Measurements from ENCODE around the gene ZNF678. TPM values are rescaled to one million over a fixed set of nuclear protein-coding genes. Genes with fewer than 3 reads are reported as not detected.

ZNF678 gene
- total RNA-seq, 1 experiment from 2014 or later, result 13.0 TPM

DNA sequence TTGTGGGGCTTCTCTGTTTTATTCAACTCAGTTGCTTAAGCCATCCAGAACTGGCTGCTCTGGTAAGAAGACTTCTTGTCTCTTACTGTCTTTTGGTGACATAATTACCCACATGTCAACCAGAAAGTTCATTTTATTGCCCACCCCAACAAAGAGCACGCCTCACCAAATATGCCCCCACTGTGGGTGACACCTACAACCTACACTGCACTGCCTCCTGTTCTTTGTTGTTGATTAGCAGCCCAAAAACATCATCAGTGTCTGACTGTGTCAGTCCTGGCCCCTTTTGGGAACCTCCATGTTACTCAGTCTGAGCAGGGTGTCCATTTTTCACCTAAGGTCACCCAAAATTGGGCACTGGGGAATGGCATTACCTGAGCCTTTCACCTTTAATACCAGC, 49.3 kb downstream of the ZNF678 start:
- H3K9me3 Mint-ChIP-seq (ENCODE audit: unreplicated experiment), result peaks cover 58% of the 10 kb centered on the region
- no peak overlapping the region for H3K4me3 Mint-ChIP-seq (ENCODE audit: unreplicated experiment)
- ChIA-PET CTCF (interaction anchor here (1.2 kb wide), 1 partner anchor 19 kb away, joined by 3 read pairs; no protein-coding TSS in a partner anchor), POLR2A (no interaction called here)
- intact Hi-C loops (cut with micrococcal nuclease), result no loop called here
- no peaks in the 10 kb centered on the region for H3K27me3 Mint-ChIP-seq (ENCODE audit: insufficient read depth, unreplicated experiment)
- no peak overlapping the region for H3K27ac Mint-ChIP-seq (ENCODE audit: low read depth, unreplicated experiment)
- DNase-seq (ENCODE audit: unreplicated experiment), result no peak
- TF ChIP-seq, protein P1, sequence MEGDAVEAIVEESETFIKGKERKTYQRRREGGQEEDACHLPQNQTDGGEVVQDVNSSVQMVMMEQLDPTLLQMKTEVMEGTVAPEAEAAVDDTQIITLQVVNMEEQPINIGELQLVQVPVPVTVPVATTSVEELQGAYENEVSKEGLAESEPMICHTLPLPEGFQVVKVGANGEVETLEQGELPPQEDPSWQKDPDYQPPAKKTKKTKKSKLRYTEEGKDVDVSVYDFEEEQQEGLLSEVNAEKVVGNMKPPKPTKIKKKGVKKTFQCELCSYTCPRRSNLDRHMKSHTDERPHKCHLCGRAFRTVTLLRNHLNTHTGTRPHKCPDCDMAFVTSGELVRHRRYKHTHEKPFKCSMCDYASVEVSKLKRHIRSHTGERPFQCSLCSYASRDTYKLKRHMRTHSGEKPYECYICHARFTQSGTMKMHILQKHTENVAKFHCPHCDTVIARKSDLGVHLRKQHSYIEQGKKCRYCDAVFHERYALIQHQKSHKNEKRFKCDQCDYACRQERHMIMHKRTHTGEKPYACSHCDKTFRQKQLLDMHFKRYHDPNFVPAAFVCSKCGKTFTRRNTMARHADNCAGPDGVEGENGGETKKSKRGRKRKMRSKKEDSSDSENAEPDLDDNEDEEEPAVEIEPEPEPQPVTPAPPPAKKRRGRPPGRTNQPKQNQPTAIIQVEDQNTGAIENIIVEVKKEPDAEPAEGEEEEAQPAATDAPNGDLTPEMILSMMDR (IDR thresholded peaks at IDR 0.05; ENCODE audit: unreplicated experiment), result no peak
- no peaks in the 10 kb centered on the region for H3K4me1 Mint-ChIP-seq (ENCODE audit: insufficient read depth, unreplicated experiment)
- H3K36me3 Mint-ChIP-seq (ENCODE audit: insufficient read depth, unreplicated experiment), result peaks cover 15% of the 10 kb centered on the region
- no TSS peak for BruUV-seq (replicated peaks)

DNA sequence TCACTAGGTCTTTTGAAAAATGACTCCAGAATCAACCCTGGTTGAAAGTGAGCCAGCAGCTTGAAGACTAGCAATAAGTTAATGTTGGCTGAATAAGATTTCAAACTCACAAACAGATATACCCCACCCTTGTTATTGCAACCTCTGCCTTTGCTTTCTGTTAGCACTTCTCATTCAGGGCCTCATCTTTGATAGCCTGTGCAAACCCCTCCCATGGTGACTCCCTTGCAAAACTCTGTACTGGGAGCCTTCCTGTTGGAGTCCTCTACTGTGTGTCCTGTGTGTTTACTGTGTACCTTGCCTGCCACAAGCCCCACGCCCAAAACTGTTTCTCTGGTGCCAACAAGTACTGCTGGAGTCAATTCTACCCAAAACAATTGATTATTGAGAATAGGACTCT, 50.2 kb downstream of the ZNF678 start:
- Mint-ChIP-seq H3K4me1 (ENCODE audit: insufficient read depth, unreplicated experiment) (no peaks in the 10 kb centered on the region), H3K27ac (ENCODE audit: low read depth, unreplicated experiment) (no peak overlapping the region), H3K4me3 (ENCODE audit: unreplicated experiment) (no peak overlapping the region), H3K9me3 (ENCODE audit: unreplicated experiment) (peaks cover 60% of the 10 kb centered on the region), H3K36me3 (ENCODE audit: insufficient read depth, unreplicated experiment) (peaks cover 15% of the 10 kb centered on the region), H3K27me3 (ENCODE audit: insufficient read depth, unreplicated experiment) (no peaks in the 10 kb centered on the region)
- ChIA-PET CTCF (interaction anchor here (1.2 kb wide), 1 partner anchor 20 kb away, joined by 3 read pairs; no protein-coding TSS in a partner anchor), POLR2A (no interaction called here)
- BruUV-seq (replicated peaks), result no TSS peak
- DNase-seq (ENCODE audit: unreplicated experiment), result no peak
- TF ChIP-seq, protein P1 (IDR thresholded peaks at IDR 0.05; ENCODE audit: unreplicated experiment), result no peak
- intact Hi-C loops (cut with micrococcal nuclease), result no loop called here

DNA sequence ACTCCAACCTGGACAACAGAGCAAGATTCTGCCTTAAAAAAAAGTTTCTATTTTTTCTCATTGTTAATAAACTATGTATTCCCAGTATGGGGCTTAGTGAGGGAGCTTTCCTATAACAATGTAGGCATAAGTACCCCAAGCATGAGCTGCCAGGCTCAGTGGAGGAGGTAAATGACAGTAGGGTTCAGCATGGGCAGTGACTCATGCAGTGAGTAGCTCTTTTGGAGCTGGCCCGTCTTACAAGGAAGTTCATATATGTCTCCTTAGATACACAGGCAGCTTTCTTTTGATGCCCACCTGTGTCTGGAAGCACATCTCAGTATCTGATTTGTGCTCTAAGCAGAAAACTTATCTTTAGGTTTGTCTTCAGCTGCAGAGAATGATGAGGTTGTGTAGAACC, 57.9 kb downstream of the ZNF678 start:
- H3K27me3 Mint-ChIP-seq (ENCODE audit: insufficient read depth, unreplicated experiment), result no peaks in the 10 kb centered on the region
- peaks cover 52% of the 10 kb centered on the region for H3K9me3 Mint-ChIP-seq (ENCODE audit: unreplicated experiment)
- no peak overlapping the region for H3K27ac Mint-ChIP-seq (ENCODE audit: low read depth, unreplicated experiment)
- POLR2A ChIA-PET, result interaction anchor here (0.7 to 1.6 kb wide), 4 partner anchors 11 to 49 kb away, joined by 3 to 4 read pairs (median 4); no protein-coding TSS in a partner anchor
- H3K4me3 Mint-ChIP-seq (ENCODE audit: unreplicated experiment), result no peak overlapping the region
- no TSS peak for BruUV-seq (replicated peaks)
- no peaks in the 10 kb centered on the region for H3K36me3 Mint-ChIP-seq (ENCODE audit: insufficient read depth, unreplicated experiment)
- DNase-seq (ENCODE audit: unreplicated experiment), result no peak
- CTCF ChIA-PET, result interaction anchor here (0.6 kb wide), 1 partner anchor 34 kb away, joined by 4 read pairs; no protein-coding TSS in a partner anchor
- intact Hi-C loops (cut with micrococcal nuclease), result no loop called here
- TF ChIP-seq, protein P1 (IDR thresholded peaks at IDR 0.05; ENCODE audit: unreplicated experiment), result no peak
- no peaks in the 10 kb centered on the region for H3K4me1 Mint-ChIP-seq (ENCODE audit: insufficient read depth, unreplicated experiment)

DNA sequence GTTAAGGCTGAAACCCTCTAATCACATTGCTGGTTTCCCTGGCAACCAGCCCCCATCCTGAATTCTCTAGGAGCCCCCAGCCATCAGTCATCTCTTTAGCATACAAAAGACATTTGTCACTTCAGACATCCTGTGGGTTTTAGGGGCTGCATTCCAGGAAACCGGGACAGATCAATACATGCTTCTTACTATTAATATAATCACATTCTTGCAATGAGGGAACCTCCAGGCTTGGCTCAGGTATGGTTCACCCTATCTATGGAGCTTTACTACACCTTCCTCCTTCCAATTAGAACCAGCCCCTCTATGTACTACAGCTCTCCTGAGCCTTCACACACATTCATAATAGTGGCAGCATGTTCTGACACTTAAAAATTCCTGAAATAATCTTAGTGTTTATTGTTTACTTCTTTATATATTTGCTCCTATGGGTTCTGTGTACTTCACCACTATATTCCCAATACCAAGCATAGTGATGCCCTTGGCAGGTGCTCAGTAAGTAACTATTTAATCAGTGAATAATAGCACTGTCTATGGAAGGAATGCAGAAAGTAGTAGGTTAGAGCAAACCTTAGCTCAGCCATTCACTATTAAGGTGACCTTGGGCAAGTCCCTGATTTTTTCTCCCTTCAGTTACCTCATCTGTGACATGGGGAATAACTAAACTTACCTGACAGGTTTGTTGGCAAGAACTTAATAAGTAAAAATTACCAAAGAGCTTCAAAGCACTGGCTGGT, 59.6 kb downstream of the ZNF678 start:
- BruUV-seq (replicated peaks), result no TSS peak
- H3K4me3 Mint-ChIP-seq (ENCODE audit: unreplicated experiment), result no peak overlapping the region
- intact Hi-C loops (cut with micrococcal nuclease), result no loop called here
- ChIA-PET CTCF (interaction anchor here (0.7 kb wide), 1 partner anchor 13 kb away, joined by 3 read pairs; no protein-coding TSS in a partner anchor), POLR2A (interaction anchor here (0.9 kb wide), 1 partner anchor 12 kb away, joined by 3 read pairs; no protein-coding TSS in a partner anchor)
- H3K4me1 Mint-ChIP-seq (ENCODE audit: insufficient read depth, unreplicated experiment), result no peaks in the 10 kb centered on the region
- H3K9me3 Mint-ChIP-seq (ENCODE audit: unreplicated experiment), result peaks cover 54% of the 10 kb centered on the region
- no peak for DNase-seq (ENCODE audit: unreplicated experiment)
- TF ChIP-seq, protein P1 (IDR thresholded peaks at IDR 0.05; ENCODE audit: unreplicated experiment), result no peak
- no peaks in the 10 kb centered on the region for H3K27me3 Mint-ChIP-seq (ENCODE audit: insufficient read depth, unreplicated experiment)
- no peak overlapping the region for H3K27ac Mint-ChIP-seq (ENCODE audit: low read depth, unreplicated experiment)
- no peaks in the 10 kb centered on the region for H3K36me3 Mint-ChIP-seq (ENCODE audit: insufficient read depth, unreplicated experiment)
